Measurements from ENCODE around the gene PDE11A. TPM values are rescaled to one million over a fixed set of nuclear protein-coding genes. Genes with fewer than 3 reads are reported as not detected.
A peak's percentile ranks its signal among the peaks of the same experiment; 100 is the strongest.

Gene PDE11A
- polyA plus RNA-seq, 1 experiment: 0.53 TPM

DNA sequence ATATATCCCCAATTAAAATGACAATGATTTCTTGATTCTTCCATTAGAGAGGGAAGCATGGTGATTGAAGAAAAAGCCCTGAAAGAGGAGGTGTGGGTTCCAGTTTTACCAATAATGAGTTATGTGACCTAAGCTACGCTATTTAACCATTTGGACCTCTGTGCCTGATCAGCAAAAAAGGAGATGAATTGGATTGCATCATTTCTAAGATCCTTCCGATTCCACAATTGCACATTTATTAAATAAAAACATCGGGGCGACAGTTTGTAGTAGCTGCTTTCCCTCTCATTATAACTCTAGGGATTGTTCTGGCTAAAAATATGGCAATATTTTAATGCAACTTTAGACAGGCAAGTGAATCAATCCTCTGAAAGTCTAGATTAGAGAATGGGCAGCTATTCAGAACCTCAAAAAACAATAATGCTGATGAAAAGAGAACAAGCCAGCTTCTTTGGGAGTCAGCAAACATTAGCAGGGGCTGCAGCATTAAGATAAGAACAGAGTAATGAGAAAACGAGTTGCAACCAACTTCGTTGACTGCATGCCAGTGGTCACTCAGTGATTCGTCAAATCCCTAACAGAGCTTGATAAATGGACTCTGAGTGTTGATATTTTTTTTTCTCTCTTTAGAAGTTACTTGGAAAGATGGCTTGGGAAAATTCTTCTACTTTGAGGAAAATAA is 378.8 kb downstream of the PDE11A start:
- ChIA-PET CTCF (interaction anchor here (1.0 kb wide), 2 partner anchors 12 to 13 kb away, joined by 3 read pairs; no protein-coding TSS in a partner anchor), POLR2A (no interaction called here)
- DNase-seq (ENCODE audit: low read depth): no peak
- H3K4me3 ChIP-seq (ENCODE audit: low read depth, low read length): no peak overlapping the region
- H3K27me3 ChIP-seq (ENCODE audit: control insufficient read depth, insufficient read depth, low read length): no peaks in the 10 kb centered on the region
- TF ChIP-seq, protein P1, sequence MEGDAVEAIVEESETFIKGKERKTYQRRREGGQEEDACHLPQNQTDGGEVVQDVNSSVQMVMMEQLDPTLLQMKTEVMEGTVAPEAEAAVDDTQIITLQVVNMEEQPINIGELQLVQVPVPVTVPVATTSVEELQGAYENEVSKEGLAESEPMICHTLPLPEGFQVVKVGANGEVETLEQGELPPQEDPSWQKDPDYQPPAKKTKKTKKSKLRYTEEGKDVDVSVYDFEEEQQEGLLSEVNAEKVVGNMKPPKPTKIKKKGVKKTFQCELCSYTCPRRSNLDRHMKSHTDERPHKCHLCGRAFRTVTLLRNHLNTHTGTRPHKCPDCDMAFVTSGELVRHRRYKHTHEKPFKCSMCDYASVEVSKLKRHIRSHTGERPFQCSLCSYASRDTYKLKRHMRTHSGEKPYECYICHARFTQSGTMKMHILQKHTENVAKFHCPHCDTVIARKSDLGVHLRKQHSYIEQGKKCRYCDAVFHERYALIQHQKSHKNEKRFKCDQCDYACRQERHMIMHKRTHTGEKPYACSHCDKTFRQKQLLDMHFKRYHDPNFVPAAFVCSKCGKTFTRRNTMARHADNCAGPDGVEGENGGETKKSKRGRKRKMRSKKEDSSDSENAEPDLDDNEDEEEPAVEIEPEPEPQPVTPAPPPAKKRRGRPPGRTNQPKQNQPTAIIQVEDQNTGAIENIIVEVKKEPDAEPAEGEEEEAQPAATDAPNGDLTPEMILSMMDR (IDR thresholded peaks at IDR 0.05; ENCODE audit: insufficient read depth, low read depth, low read length): no peak
- no peaks in the 10 kb centered on the region for H3K36me3 ChIP-seq (ENCODE audit: control insufficient read depth, insufficient read depth, low read length)

DNA sequence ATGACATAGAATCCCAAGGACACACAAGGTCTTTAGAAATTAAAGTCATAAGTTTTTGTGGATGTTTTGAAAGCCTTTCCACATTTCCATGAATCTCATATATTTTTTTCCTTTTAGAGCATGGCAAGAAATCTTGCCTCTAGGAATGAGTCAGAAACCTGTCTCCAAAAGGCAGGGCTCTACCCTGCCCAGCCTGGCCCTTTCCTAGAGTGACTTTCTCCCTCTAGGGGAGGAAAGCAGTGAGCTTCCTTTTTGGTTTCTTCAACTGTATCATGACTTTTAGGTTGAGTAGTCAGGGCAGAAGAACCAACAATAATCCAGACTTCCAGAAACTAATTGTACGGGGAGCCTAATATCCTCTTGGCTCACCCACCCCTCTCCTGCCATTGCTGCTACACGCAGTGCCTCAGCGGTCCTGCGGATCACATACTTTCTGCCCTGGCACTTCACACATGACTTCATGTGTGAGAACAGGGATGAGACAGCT is 379.8 kb downstream of the PDE11A start:
- ChIA-PET POLR2A (no interaction called here), CTCF (interaction anchor here (1.2 kb wide), 1 partner anchor 203 kb away, joined by 3 read pairs; no protein-coding TSS in a partner anchor)
- TF ChIP-seq, protein P1 (IDR thresholded peaks at IDR 0.05; ENCODE audit: insufficient read depth, low read depth, low read length): no peak
- Histone ChIP-seq H3K4me3 (ENCODE audit: low read depth, low read length) (no peak overlapping the region), H3K27me3 (ENCODE audit: control insufficient read depth, insufficient read depth, low read length) (no peaks in the 10 kb centered on the region), H3K36me3 (ENCODE audit: control insufficient read depth, insufficient read depth, low read length) (no peaks in the 10 kb centered on the region)
- DNase-seq (ENCODE audit: low read depth): peak; percentile 3

DNA sequence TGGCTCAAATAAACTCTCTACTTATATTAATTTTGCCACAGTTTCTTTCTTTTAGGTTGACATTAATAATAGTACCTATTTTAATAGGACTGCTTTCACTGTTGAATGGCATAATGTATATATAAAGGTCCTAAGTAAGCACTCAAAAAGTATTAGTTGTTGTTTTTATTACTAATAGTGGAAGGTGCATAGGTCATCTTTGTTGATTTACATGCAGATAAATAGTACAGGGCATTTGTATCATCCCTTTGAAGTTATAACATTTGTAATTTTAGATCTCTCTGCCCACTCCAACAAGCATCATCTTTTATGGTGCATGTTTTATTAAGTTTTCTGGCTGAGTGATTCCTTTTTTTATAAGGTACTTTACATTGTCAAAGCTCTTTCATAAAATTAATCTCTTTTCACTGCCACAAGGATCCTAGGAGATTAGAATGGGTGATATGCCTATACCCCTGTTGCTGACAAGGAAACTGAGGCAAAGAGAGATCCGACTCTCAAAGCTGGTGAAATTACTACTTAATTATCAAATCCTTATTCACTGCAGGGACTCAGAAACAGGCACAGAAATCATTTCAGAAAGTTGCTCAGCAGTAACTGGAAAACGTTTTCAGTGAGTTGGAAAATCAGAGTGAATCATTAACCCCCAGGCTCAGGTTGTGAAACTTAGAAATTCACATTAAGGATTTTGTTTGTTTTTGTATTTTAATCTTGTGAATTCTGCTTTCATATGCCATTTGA is 380.4 kb downstream of the PDE11A start:
- H3K36me3 ChIP-seq (ENCODE audit: control insufficient read depth, insufficient read depth, low read length): no peaks in the 10 kb centered on the region
- no peaks in the 10 kb centered on the region for H3K27me3 ChIP-seq (ENCODE audit: control insufficient read depth, insufficient read depth, low read length)
- no peak overlapping the region for H3K4me3 ChIP-seq (ENCODE audit: low read depth, low read length)
- CTCF ChIA-PET: interaction anchor here (1.2 kb wide), 1 partner anchor 202 kb away, joined by 3 read pairs; no protein-coding TSS in a partner anchor
- POLR2A ChIA-PET: interaction anchor here (0.6 kb wide), 1 partner anchor 578 kb away, joined by 4 read pairs; no protein-coding TSS in a partner anchor
- DNase-seq (ENCODE audit: low read depth): no peak
- TF ChIP-seq, protein P1 (IDR thresholded peaks at IDR 0.05; ENCODE audit: insufficient read depth, low read depth, low read length): no peak

DNA sequence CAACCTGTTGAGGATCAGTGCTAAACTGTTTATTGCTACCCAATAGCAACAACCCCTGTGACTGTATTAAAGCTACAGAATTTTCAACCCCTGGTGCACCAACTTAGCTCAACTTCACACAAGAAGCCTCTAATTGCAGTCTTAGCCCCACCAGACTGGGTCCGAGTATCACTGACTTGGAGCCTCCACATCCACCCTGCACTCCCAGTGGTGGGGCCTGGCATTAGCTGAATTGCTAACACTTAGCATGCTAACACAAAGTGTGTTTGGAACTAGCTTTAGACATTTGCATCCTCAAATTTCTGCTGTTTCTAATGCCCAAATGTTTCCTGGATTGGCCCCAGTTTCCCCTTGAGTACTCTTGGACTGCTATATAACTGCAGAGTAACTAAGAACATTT is 381.4 kb downstream of the PDE11A start:
- no peak for DNase-seq (ENCODE audit: low read depth)

More for the DNA sequence above, 381.4 kb downstream of the PDE11A start:
- H3K4me3 ChIP-seq (ENCODE audit: low read depth, low read length): no peak overlapping the region
- H3K36me3 ChIP-seq (ENCODE audit: control insufficient read depth, insufficient read depth, low read length): no peaks in the 10 kb centered on the region
- POLR2A ChIA-PET: no interaction called here
- CTCF ChIA-PET: interaction anchor here (1.2 kb wide), 1 partner anchor 12 kb away, joined by 4 read pairs; no protein-coding TSS in a partner anchor
- no peaks in the 10 kb centered on the region for H3K27me3 ChIP-seq (ENCODE audit: control insufficient read depth, insufficient read depth, low read length)
- TF ChIP-seq, protein P1 (IDR thresholded peaks at IDR 0.05; ENCODE audit: insufficient read depth, low read depth, low read length): no peak

All from BJ (cell line).